ENCODE results near the gene PLCB1. TPM values are rescaled to one million over a fixed set of nuclear protein-coding genes. Genes with fewer than 3 reads are reported as not detected.

The PLCB1 gene
- total and polyA plus RNA-seq, 10 of the 15 experiments (the other 5 are each of a cell fraction or from before 2014, with no cell fraction given): 0.05 to 5.3 (median 0.17) TPM; not detected in 1

- POLR2A ChIA-PET: no interaction called here
- Histone ChIP-seq H3K27ac (ENCODE audit: control insufficient read depth, insufficient read depth) (no peak overlapping the region), H3K4me1 (ENCODE audit: control insufficient read depth, insufficient read depth, low read length) (no peaks in the 10 kb centered on the region; the same call in 1 of the 2 replicates), H2AFZ (ENCODE audit: control insufficient read depth, low read depth, low read length) (no peak overlapping the region), H3K9me3 (replicated peaks; ENCODE audit: control insufficient read depth, insufficient read depth, low read length) (no peaks in the 10 kb centered on the region), H3K4me3 (no peak overlapping the region), H3K27me3 (replicated peaks in 1 of 2; ENCODE audit: control insufficient read depth in 2 of 2, insufficient read depth in 2 of 2, low read length in 1 of 2) (no peaks in the 10 kb centered on the region), H3K4me2 (ENCODE audit: control insufficient read depth, insufficient read depth) (no peak overlapping the region), H4K20me1 (ENCODE audit: control insufficient read depth, insufficient read depth) (no peaks in the 10 kb centered on the region), H3K9ac (ENCODE audit: control insufficient read depth, insufficient read depth, low read length) (no peak overlapping the region), H3K36me3 (ENCODE audit: control insufficient read depth in 2 of 2, insufficient read depth in 2 of 2, low read length in 1 of 2) (no peaks in the 10 kb centered on the region), H3K79me2 (ENCODE audit: control insufficient read depth, insufficient read depth, low read length) (no peaks in the 10 kb centered on the region)
- ATAC-seq (peak; percentile 65), DNase-seq (ENCODE audit: low read depth, low spot score) (peak; percentile 17), FAIRE-seq (peak; percentile 52)
- CTCF ChIA-PET: interaction anchor here (2.0 kb wide), 1 partner anchor 29 kb away, joined by 9 read pairs; no protein-coding TSS in a partner anchor
- RAD21 ChIA-PET (ENCODE audit: unreplicated experiment): no interaction called here
- intact Hi-C loops (cut with micrococcal nuclease; ENCODE audit: unreplicated experiment) (no loop called here), in situ Hi-C loops (cut with MboI) (no loop called here)
- SMC1A ChIA-PET (ENCODE audit: uncharacterized antibody, unreplicated experiment): interaction anchor here (1.1 to 2.2 kb wide), 2 partner anchors 27 to 223 kb away, joined by 3 to 6 read pairs; no protein-coding TSS in a partner anchor
- BruUV-seq (replicated peaks): no TSS peak
- TF ChIP-seq NR2F1 (conservative IDR thresholded peaks at IDR 0.05): 0 out of 2 replicates have a peak, but pooled peaks have one; percentile 18
- TF ChIP-seq POU2F2 (IDR thresholded peaks at IDR 0.05; ENCODE audit: borderline replicate concordance, low read depth, low read length): 0 out of 3 replicates have a peak, but pooled peaks have one; percentile 27
- no peak for TF ChIP-seq TBL1XR1 (IDR thresholded peaks at IDR 0.05; ENCODE audit: low read depth, low read length)
- 2% methylated on average over 5 of the region's 5 CpGs for WGBS (ENCODE audit: insufficient coverage, insufficient replicate concordance, low lambda C conversion rate, missing lambda C conversion rate)
These were observed 229.1 kb downstream of the PLCB1 start for GRCh38 chr20:8361006-8361652.

- no peak for TF ChIP-seq ZNF622 (IDR thresholded peaks at IDR 0.05)
- TF ChIP-seq MTA3 (IDR thresholded peaks at IDR 0.05; ENCODE audit: borderline replicate concordance, low read length): no peak
- no peak for TF ChIP-seq PML (IDR thresholded peaks at IDR 0.05; ENCODE audit: low read length)
- no peak for TF ChIP-seq NR2F1 (conservative IDR thresholded peaks at IDR 0.05)
- no peak for TF ChIP-seq HDAC6 (IDR thresholded peaks at IDR 0.05; ENCODE audit: unreplicated experiment)
- TF ChIP-seq PKNOX1 (IDR thresholded peaks at IDR 0.05): no peak
- TF ChIP-seq WRNIP1 (IDR thresholded peaks at IDR 0.05; ENCODE audit: borderline replicate concordance, low read depth, low read length): no peak
- TF ChIP-seq POLR2AphosphoS5 (IDR thresholded peaks at IDR 0.05; ENCODE audit: low read length): no peak
- no peak for TF ChIP-seq PAX5 (IDR thresholded peaks at IDR 0.05; ENCODE audit: borderline replicate concordance, low read depth, low read length)
- TF ChIP-seq CREM (IDR thresholded peaks at IDR 0.05; ENCODE audit: low read depth): no peak
- TF ChIP-seq MXI1 (IDR thresholded peaks at IDR 0.05; ENCODE audit: low read depth, low read length): no peak
- TF ChIP-seq CHD2 (IDR thresholded peaks at IDR 0.05; ENCODE audit: borderline replicate concordance, low read depth, low read length): no peak
- TF ChIP-seq RBBP5 (conservative IDR thresholded peaks at IDR 0.05): no peak
- TF ChIP-seq SIN3A (IDR thresholded peaks at IDR 0.05; ENCODE audit: low read depth, low read length): no peak
- no peak for TF ChIP-seq MEF2B (IDR thresholded peaks at IDR 0.05; ENCODE audit: partially characterized antibody, poor library complexity, severe bottlenecking)
- TF ChIP-seq CHD4 (IDR thresholded peaks at IDR 0.05): no peak
- FAIRE-seq: no peak
- no peak for DNase-seq (ENCODE audit: low read depth, low spot score)
- Histone ChIP-seq H3K4me3 (no peak overlapping the region), H2AFZ (ENCODE audit: control insufficient read depth, low read depth, low read length) (no peak overlapping the region), H3K9ac (ENCODE audit: control insufficient read depth, insufficient read depth, low read length) (no peak overlapping the region), H3K4me2 (ENCODE audit: control insufficient read depth, insufficient read depth) (no peak overlapping the region), H3K79me2 (ENCODE audit: control insufficient read depth, insufficient read depth, low read length) (no peaks in the 10 kb centered on the region), H3K27me3 (replicated peaks in 1 of 2; ENCODE audit: control insufficient read depth in 2 of 2, insufficient read depth in 2 of 2, low read length in 1 of 2) (no peaks in the 10 kb centered on the region), H3K9me3 (replicated peaks; ENCODE audit: control insufficient read depth, insufficient read depth, low read length) (no peaks in the 10 kb centered on the region), H3K36me3 (ENCODE audit: control insufficient read depth in 2 of 2, insufficient read depth in 2 of 2, low read length in 1 of 2) (no peaks in the 10 kb centered on the region), H3K4me1 (ENCODE audit: control insufficient read depth, insufficient read depth, low read length) (no peaks in the 10 kb centered on the region; the same call in 1 of the 2 replicates), H3K27ac (ENCODE audit: control insufficient read depth, insufficient read depth) (no peak overlapping the region), H4K20me1 (ENCODE audit: control insufficient read depth, insufficient read depth) (no peaks in the 10 kb centered on the region)
- SMC1A ChIA-PET (ENCODE audit: uncharacterized antibody, unreplicated experiment): no interaction called here
- BruUV-seq (replicated peaks): no TSS peak
- intact Hi-C loops (cut with micrococcal nuclease; ENCODE audit: unreplicated experiment): no loop called here
- ATAC-seq: no peak
- CTCF ChIA-PET: no interaction called here
- in situ Hi-C loops (cut with MboI): no loop called here
- POLR2A ChIA-PET: no interaction called here
- RAD21 ChIA-PET (ENCODE audit: unreplicated experiment): no interaction called here
These were observed 229.7 kb downstream of the PLCB1 start for GRCh38 chr20:8361779-8362178.
